HCT116 (cell line): ENCODE measurements around the gene SYDE2. TPM values are rescaled to one million over a fixed set of nuclear protein-coding genes. Genes with fewer than 3 reads are reported as not detected.

Source experiments
- ATAC-seq: fragments of 200-7000 bp; cut with Tn5 transposase; 2 replicates; pipeline ENCODE4 v1.9.1; 2020; ENCODE audit warnings: mild to moderate bottlenecking, moderate library complexity
- Bru-seq: library from RNA; stranded (reverse); fragments of 400-500 nt; gene quantifications from one replicate; lab custom pipeline; 2021; lab: Mats Ljungman, UMichigan
- BruChase-seq, 2 experiments: library from RNA; stranded (reverse); fragments of 400-500 nt; gene quantifications; one replicate each; lab custom pipeline; 2021; lab: Mats Ljungman, UMichigan
- BruUV-seq: library from RNA; stranded (reverse); fragments of 400-500 nt; replicated peaks from 2 replicates; lab custom pipeline; 2021; lab: Mats Ljungman, UMichigan
- CTCF ChIA-PET: fragments of 300-600 bp; sonication (Branson Sonifier 250); formaldehyde crosslinking; loops from one replicate; lab custom pipeline; 2021; ENCODE audit warnings: antibody characterized with exemption; lab: Charles Lee
- POLR2A ChIA-PET: fragments of 300-600, 350-600 bp; sonication (Branson Sonifier 250); formaldehyde crosslinking; loops from one replicate; lab custom pipeline; 2021; ENCODE audit warnings: antibody characterized with exemption; lab: Charles Lee
- RAD21 ChIA-PET, 2 experiments: fragments of 300-600 bp; sonication (Branson Sonifier 250); formaldehyde crosslinking; loops; one replicate each; lab custom pipeline; 2023; ENCODE audit warnings: low total read pairs in 2 of 2; ENCODE audit not compliant: uncharacterized antibody in 2 of 2, unreplicated experiment in 2 of 2, low non-redundant PET in 1 of 2; lab: Charles Lee
- DNase-seq: peaks from one replicate; pipeline ENCODE4 v3.0.0-alpha.2; 2010; ENCODE audit warnings: low read depth, low spot score
- H2AFZ ChIP-seq: fragments of 200-600 bp; shearing (Covaris generic), sonication (generic); 2 replicates; pipeline ENCODE4 v1.6.1; 2017; ENCODE audit warnings: low read depth, mixed run types, mixed read lengths, antibody characterized with exemption, low read length; ENCODE audit not compliant: poor library complexity, severe bottlenecking
- H3K27ac ChIP-seq: 2 replicates; pipeline ENCODE4 v1.5.1; 2012; ENCODE audit warnings: low read depth, low read length
- H3K27me3 ChIP-seq: fragments of 200-600 bp; sonication (generic); 2 replicates; pipeline ENCODE4 v1.6.1; 2016; ENCODE audit warnings: mixed run types, low read length, mixed read lengths; ENCODE audit not compliant: insufficient read depth
- H3K36me3 ChIP-seq, 2 experiments: fragments of 200-500 bp in 1 of 2; fragments of 200-600 bp in 1 of 2; sonication (Bioruptor generic) in 1 of 2; sonication (generic) in 1 of 2; 2 replicates each; pipeline versions ENCODE4 v1.5.1 to v1.6.1; 2014 to 2016; ENCODE audit warnings: low read length in 2 of 2, inconsistent platforms in 1 of 2, mixed read lengths in 1 of 2, mixed run types in 1 of 2; ENCODE audit not compliant: insufficient read depth in 2 of 2, control insufficient read depth in 1 of 2
- H3K4me1 ChIP-seq, 2 experiments: fragments of 200-600 bp in 1 of 2; sonication (generic) in 1 of 2; 2 replicates each; pipeline versions ENCODE4 v1.5.1 to v1.6.1; 2012 to 2017; ENCODE audit warnings: low read length in 2 of 2, inconsistent platforms in 1 of 2, mild to moderate bottlenecking in 1 of 2, mixed read lengths in 1 of 2, mixed run types in 1 of 2, moderate library complexity in 1 of 2; ENCODE audit not compliant: insufficient read depth in 2 of 2, control insufficient read depth in 1 of 2
- H3K4me2 ChIP-seq: fragments of 200-600 bp; sonication (generic); 2 replicates; pipeline ENCODE4 v1.6.1; 2017; ENCODE audit warnings: mixed run types, low read length, mixed read lengths
- H3K4me3 ChIP-seq, 2 experiments: fragments of 200-600 bp in 1 of 2; sonication (generic) in 1 of 2; replicated peaks in 1 of 2; 2 replicates each; pipeline ENCODE4 v1.5.1; 2011 to 2016; ENCODE audit warnings: low read length in 2 of 2, control low read depth in 1 of 2, low read depth in 1 of 2, mild to moderate bottlenecking in 1 of 2, mixed read lengths in 1 of 2, mixed run types in 1 of 2
- H3K79me2 ChIP-seq: fragments of 200-600 bp; sonication (generic); 2 replicates; pipeline ENCODE4 v1.6.1; 2017; ENCODE audit warnings: mild to moderate bottlenecking, mixed run types, low read length, moderate library complexity, mixed read lengths; ENCODE audit not compliant: insufficient read depth
- H3K9ac ChIP-seq: fragments of 200-600 bp; sonication (generic); 2 replicates; pipeline ENCODE4 v1.6.1; 2016; ENCODE audit warnings: low read length, mixed read lengths
- H3K9me2 ChIP-seq: fragments of 200-600 bp; sonication (generic), shearing (Covaris generic); 2 replicates; pipeline ENCODE4 v1.6.1; 2017; ENCODE audit warnings: mixed run types, mild to moderate bottlenecking, moderate library complexity; ENCODE audit not compliant: insufficient read depth
- H3K9me3 ChIP-seq, 2 experiments: fragments of 200-500 bp in 1 of 2; fragments of 200-600 bp in 1 of 2; sonication (Bioruptor generic) in 1 of 2; sonication (generic) in 1 of 2; 2 replicates each; pipeline ENCODE4 v1.6.1; 2014 to 2017; ENCODE audit warnings: low read length in 2 of 2, mixed read lengths in 2 of 2, inconsistent platforms in 1 of 2, low read depth in 1 of 2, mild to moderate bottlenecking in 1 of 2, mixed run types in 1 of 2, moderate library complexity in 1 of 2; ENCODE audit not compliant: control insufficient read depth in 1 of 2, insufficient read depth in 1 of 2
- H4K20me1 ChIP-seq: fragments of 200-600 bp; sonication (generic), shearing (Covaris generic); 2 replicates; pipeline ENCODE4 v1.6.1; 2017; ENCODE audit warnings: mixed run types, mild to moderate bottlenecking, moderate library complexity; ENCODE audit not compliant: insufficient read depth
- CBX3 ChIP-seq: IDR thresholded peaks from 2 replicates; pipeline ENCODE4 v1.6.1; 2012; ENCODE audit warnings: low read depth
- CTCF ChIP-seq, 3 experiments: fragments of 200-600 bp in 1 of 3; sonication (generic) in 1 of 3; IDR thresholded peaks in 2 of 3; conservative IDR thresholded peaks in 1 of 3; 2 replicates each; pipeline ENCODE4 v1.5.1; 2012 to 2017; ENCODE audit warnings: low read depth in 2 of 3, low read length in 2 of 3, antibody characterized with exemption in 1 of 3, borderline replicate concordance in 1 of 3, control low read depth in 1 of 3, mild to moderate bottlenecking in 1 of 3, mixed read lengths in 1 of 3, mixed run types in 1 of 3, moderate library complexity in 1 of 3; ENCODE audit not compliant: insufficient read depth in 1 of 3
- EGR1 ChIP-seq: IDR thresholded peaks from 2 replicates; pipeline ENCODE4 v1.6.1; 2012; ENCODE audit warnings: low read depth
- EZH2 ChIP-seq: fragments of 200-600 bp; sonication (generic); IDR thresholded peaks from 2 replicates; pipeline ENCODE4 v1.6.1; 2017; ENCODE audit warnings: antibody characterized with exemption, mixed run types
- EZH2phosphoT487 ChIP-seq: fragments of 200-600 bp; IDR thresholded peaks from 2 replicates; pipeline ENCODE4 v1.6.1; 2018; ENCODE audit warnings: antibody characterized with exemption, borderline replicate concordance
- MAX ChIP-seq: IDR thresholded peaks from 2 replicates; pipeline ENCODE4 v1.6.1; 2012
- POLR2A ChIP-seq: IDR thresholded peaks from 2 replicates; pipeline ENCODE4 v1.7.0; 2011; ENCODE audit warnings: borderline replicate concordance; ENCODE audit not compliant: insufficient read depth, insufficient read length; ENCODE audit errors: extremely low read depth
- RAD21 ChIP-seq: IDR thresholded peaks from 2 replicates; pipeline ENCODE4 v1.6.1; 2012; ENCODE audit warnings: low read depth, mild to moderate bottlenecking
- SIN3A ChIP-seq: IDR thresholded peaks from 2 replicates; pipeline ENCODE4 v1.6.1; 2012; ENCODE audit warnings: low read depth
- SP1 ChIP-seq: IDR thresholded peaks from 2 replicates; pipeline ENCODE4 v1.6.1; 2012; ENCODE audit warnings: low read depth
- TCF7L2 ChIP-seq: IDR thresholded peaks from 2 replicates; pipeline ENCODE4 v1.7.0; 2011; ENCODE audit warnings: borderline replicate concordance, inconsistent platforms; ENCODE audit not compliant: insufficient read depth, insufficient read length; ENCODE audit errors: extremely low read depth
- YY1 ChIP-seq: IDR thresholded peaks from 2 replicates; pipeline ENCODE4 v1.6.1; 2011; ENCODE audit warnings: low read length, low read depth, moderate library complexity, mild to moderate bottlenecking; ENCODE audit not compliant: insufficient replicate concordance; ENCODE audit errors: extremely low read depth
- ZBTB33 ChIP-seq: IDR thresholded peaks from 2 replicates; pipeline ENCODE4 v1.6.1; 2011; ENCODE audit warnings: mild to moderate bottlenecking, low read length, moderate library complexity; ENCODE audit not compliant: insufficient replicate concordance; ENCODE audit errors: extremely low read depth
- ZNF274 ChIP-seq: fragments of 200-500 bp; sonication (Bioruptor generic); IDR thresholded peaks from 2 replicates; pipeline ENCODE4 v1.6.1; 2014; ENCODE audit warnings: mild to moderate bottlenecking, low read depth, low read length, inconsistent platforms
- intact Hi-C: fragments of 100-400 bp; cut with micrococcal nuclease; formaldehyde crosslinking; loops from 2 replicates; pipeline ENCODE4 v1.10.0; 2022
- long read RNA-seq: library from polyadenylated mRNA; unstranded; transcript quantifications from one replicate; pipeline ENCODE4 v2.0.0, GENCODE V29; 2021; ENCODE audit not compliant: unreplicated experiment
- polyA plus RNA-seq: library from polyadenylated mRNA; unstranded; fragments of >200 nt; gene quantifications from 2 replicates; pipeline ENCODE4 v1.2.1, GENCODE V29; 2012; ENCODE audit warnings: missing spikeins
- total RNA-seq: library from RNA; stranded (reverse); gene quantifications from one replicate; pipeline ENCODE4 v1.2.1, GENCODE V29; 2021; ENCODE audit not compliant: unreplicated experiment
- TF ChIP-seq, protein P1 (sequence below): IDR thresholded peaks from 2 replicates; pipeline ENCODE4 v1.6.1; 2012; ENCODE audit warnings: low read depth

The SYDE2 gene
- total RNA-seq: 5.3 TPM
- 0.74 and 0.85 TPM in 2 replicates for polyA plus RNA-seq
- Bru-seq, nascent RNA: percentile 55 among the genes with signal in this experiment
- percentile 63 among the genes with signal in this experiment for BruChase-seq, experiment 1, labeled RNA remaining after a 6-hour chase
- percentile 63 among the genes with signal in this experiment for BruChase-seq, experiment 2, labeled RNA remaining after a 2-hour chase
- long read RNA-seq, full-length matches to known transcripts: 4 of 8 reads
- long read RNA-seq, partial matches to known transcripts: 2 of 8 reads
- long read RNA-seq, other reads (novel, unspliced or antisense): 2 of 8 reads

DNA sequence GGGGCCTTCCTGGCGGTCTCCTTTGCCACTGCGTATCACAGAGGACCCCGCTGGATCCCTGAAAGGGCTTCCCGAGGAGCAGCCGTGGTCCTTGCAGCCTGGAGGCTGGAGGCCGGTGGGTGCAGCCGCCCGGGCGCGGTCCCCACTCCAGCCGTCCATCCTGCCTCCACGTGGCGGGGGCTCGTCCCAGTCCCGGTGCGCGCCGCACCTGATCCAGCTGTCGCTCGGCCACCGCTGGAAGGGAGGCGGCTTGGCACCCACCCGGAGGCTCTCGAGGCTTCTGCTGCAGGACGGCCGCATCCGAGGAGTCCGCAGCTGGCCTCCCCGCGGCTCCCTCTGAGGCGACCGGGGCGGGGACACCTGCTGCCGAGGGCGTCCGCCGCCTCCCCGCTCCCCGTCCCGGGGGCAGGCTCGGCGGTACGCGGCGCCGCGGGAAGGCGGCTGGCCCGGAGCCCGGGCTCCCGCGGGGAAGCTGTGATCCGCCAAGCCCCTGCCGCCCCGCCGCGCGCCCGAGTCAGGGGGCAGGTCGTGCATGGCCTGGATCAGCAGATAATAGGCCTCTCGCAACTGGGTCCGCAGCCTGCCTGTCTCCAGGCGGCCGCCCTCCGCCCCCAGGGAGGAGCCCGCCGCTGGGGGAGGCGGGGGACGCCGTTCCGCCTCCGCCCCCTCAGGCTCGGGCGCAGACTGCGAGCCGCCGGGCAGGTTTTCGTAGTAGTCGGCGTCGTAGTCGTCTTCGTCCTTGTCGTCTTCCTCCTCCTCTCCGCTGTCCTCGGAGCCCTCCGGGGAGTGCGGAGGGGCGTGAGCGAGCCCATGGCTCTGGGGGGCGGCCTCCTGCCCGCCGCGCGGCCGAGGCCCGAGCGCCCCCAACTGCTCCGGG lies at the start of gene SYDE2:
Gene SYDE2 (minus strand): TSS at position 554 of the 877 bp plus-strand sequence. CDS start 20 bp downstream, at position 534.
- Histone ChIP-seq H3K4me1 (peaks cover 6 to 16% of the 10 kb centered on the region in 2 experiments), H3K27ac (peak within 1 kb of the TSS; percentile 85), H3K27me3 (no peaks in the 10 kb centered on the region), H3K9me3 (no peaks in the 10 kb centered on the region), H3K9me2 (no peaks in the 10 kb centered on the region), H3K4me3 (peak within 1 kb of the TSS; percentile 74 to 76), H2AFZ (peak within 1 kb of the TSS; percentile 39), H4K20me1 (no peaks in the 10 kb centered on the region), H3K9ac (peak within 1 kb of the TSS; percentile 67), H3K4me2 (peak within 1 kb of the TSS; percentile 89), H3K79me2 (peaks cover 5% of the 10 kb centered on the region), H3K36me3 (no peaks in the 10 kb centered on the region)
- POLR2A ChIA-PET: no interaction called here
- intact Hi-C loops: loop anchor here (1.0 kb wide), 1 partner anchor 152 kb away; the partner anchor contains the start of gene MCOLN3
- ATAC-seq: peak; percentile 83
- CTCF ChIA-PET: no interaction called here
- RAD21 ChIA-PET: interaction anchor here in 1 of 2 experiments (0.6 kb wide), 1 partner anchor 29 kb away, joined by 4 read pairs; no protein-coding TSS in a partner anchor
- no peak for DNase-seq
- no TSS peak for BruUV-seq
- no peak for TF ChIP-seq ZNF274
- TF ChIP-seq, protein P1, sequence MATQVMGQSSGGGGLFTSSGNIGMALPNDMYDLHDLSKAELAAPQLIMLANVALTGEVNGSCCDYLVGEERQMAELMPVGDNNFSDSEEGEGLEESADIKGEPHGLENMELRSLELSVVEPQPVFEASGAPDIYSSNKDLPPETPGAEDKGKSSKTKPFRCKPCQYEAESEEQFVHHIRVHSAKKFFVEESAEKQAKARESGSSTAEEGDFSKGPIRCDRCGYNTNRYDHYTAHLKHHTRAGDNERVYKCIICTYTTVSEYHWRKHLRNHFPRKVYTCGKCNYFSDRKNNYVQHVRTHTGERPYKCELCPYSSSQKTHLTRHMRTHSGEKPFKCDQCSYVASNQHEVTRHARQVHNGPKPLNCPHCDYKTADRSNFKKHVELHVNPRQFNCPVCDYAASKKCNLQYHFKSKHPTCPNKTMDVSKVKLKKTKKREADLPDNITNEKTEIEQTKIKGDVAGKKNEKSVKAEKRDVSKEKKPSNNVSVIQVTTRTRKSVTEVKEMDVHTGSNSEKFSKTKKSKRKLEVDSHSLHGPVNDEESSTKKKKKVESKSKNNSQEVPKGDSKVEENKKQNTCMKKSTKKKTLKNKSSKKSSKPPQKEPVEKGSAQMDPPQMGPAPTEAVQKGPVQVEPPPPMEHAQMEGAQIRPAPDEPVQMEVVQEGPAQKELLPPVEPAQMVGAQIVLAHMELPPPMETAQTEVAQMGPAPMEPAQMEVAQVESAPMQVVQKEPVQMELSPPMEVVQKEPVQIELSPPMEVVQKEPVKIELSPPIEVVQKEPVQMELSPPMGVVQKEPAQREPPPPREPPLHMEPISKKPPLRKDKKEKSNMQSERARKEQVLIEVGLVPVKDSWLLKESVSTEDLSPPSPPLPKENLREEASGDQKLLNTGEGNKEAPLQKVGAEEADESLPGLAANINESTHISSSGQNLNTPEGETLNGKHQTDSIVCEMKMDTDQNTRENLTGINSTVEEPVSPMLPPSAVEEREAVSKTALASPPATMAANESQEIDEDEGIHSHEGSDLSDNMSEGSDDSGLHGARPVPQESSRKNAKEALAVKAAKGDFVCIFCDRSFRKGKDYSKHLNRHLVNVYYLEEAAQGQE: no peak
- TF ChIP-seq RAD21: no peak
- no peak; the same call in 1 of the 2 replicates for TF ChIP-seq SP1
- no peak for TF ChIP-seq ZBTB33
- TF ChIP-seq CTCF (IDR thresholded peaks at IDR 0.05 in 2 of 3, conservative IDR thresholded peaks at IDR 0.05 in 1 of 3; ENCODE audit: borderline replicate concordance in 1 of 3, insufficient read depth in 1 of 3, low read depth in 2 of 3, low read length in 2 of 3): no peak
- TF ChIP-seq EGR1: peak; percentile 83
- peak; percentile 82 for TF ChIP-seq MAX
- no peak for TF ChIP-seq POLR2A
- no peak for TF ChIP-seq TCF7L2
- no peak for TF ChIP-seq YY1
- peak; percentile 43; the same call in 1 of the 2 replicates for TF ChIP-seq SIN3A
- TF ChIP-seq EZH2: no peak
- no peak; the same call in 1 of the 2 replicates for TF ChIP-seq CBX3
- no peak for TF ChIP-seq EZH2phosphoT487
